DMS 273 treated with DMSO at 0.1 percent for 48 hours (cell line): ENCODE data around the gene DPF3.

Experiments
- DNase-seq: peaks from one replicate; lab custom pipeline; 2025; lab: John Stamatoyannopoulos, UW

Gene DPF3

DNA sequence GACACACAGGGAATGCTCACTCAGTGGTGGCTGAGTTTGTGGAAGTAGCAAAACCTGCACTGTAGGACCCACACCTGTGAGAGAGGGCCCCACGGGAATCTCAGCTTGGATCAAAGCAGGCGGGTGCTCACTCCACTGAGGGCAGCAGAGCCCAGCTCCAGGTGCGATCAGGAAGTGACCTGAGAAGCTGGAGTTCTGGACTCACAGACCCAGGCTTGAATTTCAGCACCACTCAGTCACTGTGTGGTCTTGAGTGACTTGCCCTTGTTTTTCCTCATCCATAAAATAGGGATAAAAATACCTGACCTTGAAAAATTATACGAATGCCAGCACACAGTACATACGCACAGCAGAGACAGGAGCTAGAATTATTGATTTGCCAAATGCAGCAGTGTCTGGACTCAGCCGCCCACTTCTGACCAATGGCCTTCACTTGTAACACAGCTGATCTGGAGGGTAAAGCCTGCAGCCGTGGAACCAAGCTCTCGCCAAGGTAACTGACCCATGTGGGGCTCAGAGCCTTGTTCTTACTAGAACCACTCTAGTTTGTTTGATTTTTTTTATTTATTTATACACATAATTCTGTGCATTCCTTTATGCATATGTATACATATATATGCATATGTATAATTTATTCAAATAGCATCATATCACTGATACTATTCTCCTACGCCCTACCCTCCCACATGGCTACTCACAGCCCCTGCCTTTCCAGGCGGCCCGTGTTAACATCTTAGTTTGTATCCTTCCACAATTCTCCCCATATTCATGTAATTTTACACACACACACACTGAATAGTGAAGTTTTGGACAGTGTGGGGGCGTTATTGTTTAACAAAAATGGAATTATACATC, 53.9 kb downstream of the DPF3 start:
- no peak for DNase-seq

DNA sequence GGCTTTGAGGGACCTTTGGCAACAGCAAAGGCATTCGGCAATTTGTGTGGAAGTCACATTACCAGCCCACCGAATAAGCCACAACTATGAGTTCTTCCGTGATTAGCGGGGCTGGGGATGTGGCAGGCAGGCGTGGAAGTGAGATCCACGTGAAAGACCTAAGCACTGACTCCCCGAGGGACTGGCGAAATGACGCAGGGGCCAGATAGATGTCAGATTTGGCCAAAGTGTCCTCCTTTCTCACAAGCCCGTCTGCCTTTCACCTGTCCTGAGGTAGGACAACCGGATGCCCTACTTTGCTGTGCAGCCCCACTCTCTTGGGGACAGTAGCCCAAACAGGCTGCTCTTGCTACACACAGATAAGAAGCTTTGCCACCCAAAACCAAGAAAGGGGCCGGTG, 54.5 kb downstream of the DPF3 start:
- no peak for DNase-seq

DNA sequence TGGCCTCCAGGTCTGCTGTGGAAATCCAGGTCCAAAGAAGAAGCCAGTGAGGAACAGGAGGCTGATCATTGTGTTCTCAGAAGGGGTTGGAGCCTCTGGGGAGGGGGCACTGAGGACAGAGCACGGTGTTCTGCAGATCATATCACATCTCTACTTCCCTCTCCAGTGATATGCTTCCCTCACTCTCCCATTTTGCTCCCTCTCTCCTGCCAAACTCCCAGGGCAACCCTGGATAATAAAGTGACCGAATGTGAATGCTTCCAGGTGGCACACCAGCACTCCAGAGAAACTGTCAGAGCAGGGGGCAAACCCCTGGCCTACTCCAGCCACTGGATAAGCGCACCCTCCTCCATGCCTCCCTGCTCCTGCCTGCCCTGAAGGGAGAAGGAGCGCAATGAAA, 57.8 kb downstream of the DPF3 start:
- no peak for DNase-seq

DNA sequence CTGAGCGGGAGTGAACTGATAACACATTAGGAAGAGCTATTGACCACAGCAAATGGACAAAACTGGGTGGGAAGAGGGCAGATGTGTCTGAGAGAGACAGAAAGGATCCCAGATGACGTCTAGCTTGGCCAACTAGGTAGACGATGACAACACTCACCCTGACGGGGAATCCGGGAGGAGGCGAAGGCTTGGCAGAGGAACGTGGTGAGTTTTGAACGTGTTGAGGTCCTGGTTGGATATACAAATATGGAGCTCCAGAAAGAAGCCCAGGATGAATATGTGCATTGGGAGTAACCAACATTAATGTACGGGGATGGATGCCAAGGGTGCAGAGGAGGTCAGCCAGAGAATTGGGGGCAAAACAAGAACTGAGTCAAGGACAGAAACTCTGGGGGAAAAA, 60.7 kb downstream of the DPF3 start:
- no peak for DNase-seq

DNA sequence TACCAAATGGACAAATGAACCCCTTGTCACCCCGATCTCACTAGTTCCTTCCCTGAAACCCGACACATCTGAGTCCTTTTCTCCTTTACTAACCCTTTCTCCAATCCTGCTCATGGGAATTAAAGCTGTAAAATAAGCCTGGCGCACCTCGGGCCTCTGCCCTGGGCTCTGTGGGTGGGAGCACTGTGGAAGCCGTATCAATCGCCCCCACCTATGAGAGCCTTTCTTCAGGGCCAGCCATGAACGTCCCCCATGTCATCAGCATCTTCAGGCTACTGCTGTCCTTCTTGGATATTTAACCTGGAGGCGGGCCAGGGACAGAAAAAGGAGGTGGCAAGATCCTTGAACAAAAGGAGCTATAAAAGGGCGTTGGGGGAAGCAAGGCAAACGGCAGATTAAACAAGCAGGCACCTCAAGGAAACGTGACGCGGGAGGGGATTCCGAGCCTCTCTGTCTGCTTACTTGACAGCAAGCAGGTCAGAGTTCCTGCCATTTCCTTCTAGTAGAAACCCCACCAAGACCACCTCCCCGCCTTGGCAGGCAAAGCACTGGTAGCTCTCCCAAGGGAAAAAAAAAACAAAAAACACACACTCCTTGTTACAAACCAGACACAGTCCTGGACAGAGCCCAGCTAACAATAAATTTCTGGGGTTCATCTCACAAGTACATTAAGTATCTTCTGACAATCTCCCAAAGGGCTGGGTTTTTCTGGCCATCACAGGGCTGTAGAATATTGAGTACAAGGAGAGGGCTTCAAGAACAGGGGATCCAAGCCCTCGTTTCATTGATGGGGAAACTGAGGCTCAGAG, 62.9 kb downstream of the DPF3 start:
- DNase-seq, result no peak

DNA sequence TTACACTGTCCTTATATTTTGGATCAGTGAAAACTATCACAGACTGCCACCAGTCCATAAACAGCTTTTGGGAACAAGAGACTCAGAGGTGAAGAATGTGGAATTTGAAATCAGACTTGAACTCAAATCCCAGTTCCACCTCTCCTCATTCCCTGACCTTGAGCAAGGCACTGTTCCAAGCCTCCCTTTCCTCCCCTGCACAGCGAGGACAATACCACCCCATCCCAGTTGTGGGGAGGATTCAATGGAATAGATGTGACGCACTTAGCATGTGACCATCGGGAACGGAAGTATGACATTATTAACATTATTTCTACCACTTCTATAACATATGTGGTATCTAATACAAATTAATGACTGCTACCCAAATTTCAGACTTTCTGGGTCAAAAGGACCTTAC, 63.5 kb downstream of the DPF3 start:
- no peak for DNase-seq

DNA sequence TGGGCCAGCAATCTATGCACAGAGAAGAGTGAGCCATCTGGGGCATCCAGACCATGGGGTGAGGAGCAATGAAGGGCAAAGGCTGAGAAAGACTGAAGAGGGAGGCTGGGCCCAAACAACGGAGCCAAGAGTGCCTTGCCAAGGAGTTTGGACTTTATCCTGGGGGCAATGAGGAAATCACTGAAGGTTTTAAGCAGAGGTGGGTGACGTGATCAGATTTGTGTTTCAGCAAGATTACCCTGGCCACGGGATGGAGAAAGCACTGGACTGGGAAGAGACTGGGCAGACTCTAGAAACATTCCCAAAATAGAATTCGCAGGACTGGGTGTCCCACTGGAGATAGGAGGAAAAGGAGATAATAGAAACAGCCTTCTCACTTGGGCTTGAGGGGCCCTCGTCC, 65.3 kb downstream of the DPF3 start:
- no peak for DNase-seq

DNA sequence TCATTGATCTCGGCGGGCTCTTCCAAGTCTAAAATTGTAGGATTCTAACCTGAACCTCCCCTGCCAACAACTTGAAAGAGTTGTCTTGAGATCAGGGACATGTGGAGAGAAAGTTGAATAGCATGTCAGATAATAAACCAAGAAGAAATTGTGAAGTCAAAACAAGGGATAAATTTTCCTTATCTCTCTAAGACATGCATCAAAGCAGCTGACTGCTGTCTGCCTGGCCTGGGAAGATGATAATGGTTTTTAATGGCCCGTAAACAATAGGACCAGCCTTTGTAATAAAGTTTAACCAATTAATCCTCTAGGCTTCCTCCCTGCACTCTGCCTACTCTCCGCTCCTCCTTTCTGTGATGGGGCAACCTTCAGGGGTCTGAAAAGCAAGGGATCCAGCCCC, 67.9 kb downstream of the DPF3 start:
- no peak for DNase-seq

DNA sequence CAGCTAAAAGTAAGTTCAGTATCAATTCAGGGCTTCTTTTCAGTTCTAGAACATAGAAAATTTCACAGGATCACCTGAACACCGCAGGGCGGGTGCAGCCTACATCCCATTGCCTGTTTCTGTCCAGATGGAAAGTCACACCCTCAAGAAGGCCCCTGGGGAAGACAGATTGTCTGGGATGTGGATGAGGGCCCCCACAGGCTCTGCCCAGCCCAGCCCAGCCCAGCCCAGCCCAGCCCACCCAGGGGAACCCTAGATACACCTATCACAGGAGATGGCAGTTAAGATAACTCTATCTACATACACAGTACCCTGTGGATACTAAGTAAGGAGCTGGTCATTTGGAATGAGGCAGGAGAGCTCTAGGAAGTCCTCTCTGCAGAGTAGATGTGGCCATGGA, 68.4 kb downstream of the DPF3 start:
- no peak for DNase-seq

DNA sequence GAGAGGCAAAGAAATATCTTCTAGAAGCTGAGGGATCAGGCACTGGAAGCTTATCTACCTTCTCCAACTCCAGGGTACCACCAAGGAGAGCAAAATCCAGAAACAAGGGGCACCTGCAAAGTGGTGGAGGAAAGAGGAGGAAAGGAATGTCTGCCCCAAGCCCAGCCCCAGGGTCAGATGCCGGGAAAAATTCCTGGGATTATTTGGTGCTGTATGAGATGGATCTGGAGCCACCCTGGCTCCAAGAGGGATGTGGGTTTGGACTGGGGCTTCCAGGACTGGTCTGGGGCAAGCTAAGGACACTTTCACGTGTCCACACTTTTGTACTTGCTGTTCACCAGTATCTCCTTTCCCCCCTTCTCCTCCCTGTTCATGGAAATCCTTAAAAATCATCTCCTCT, 69.8 kb downstream of the DPF3 start:
- no peak for DNase-seq

DNA sequence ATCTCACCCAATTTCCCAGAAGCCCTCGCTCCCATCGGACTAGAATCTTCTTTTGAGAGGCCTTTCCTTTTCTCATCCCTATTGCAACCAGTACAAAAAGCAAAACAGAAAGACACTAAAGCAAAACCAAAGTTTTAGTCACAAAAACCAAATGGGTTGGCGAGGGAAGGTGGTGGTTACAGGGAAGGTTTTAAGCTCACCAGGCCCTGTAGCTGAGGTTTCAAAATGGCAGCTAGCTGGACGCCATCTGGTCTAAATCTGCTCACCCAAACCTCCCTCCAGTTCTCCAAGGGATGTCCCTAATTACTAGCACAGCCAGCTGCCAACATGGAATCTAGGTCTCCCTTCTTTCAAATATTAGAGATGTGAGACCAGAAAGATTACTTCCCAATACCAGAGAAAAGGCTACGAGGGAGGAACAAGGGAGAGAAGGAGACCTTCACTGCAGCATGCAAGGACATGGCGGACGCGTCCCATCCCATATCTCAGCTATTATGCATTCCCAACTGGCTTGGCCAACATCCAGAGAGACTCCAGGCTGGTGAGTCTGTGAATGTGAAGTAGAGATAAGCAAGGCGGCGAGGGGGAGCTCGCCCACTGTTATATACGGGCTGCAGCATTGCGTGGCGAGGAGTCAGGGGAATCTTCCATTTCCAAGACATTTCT, 70.8 kb downstream of the DPF3 start:
- peak; percentile 18 for DNase-seq

DNA sequence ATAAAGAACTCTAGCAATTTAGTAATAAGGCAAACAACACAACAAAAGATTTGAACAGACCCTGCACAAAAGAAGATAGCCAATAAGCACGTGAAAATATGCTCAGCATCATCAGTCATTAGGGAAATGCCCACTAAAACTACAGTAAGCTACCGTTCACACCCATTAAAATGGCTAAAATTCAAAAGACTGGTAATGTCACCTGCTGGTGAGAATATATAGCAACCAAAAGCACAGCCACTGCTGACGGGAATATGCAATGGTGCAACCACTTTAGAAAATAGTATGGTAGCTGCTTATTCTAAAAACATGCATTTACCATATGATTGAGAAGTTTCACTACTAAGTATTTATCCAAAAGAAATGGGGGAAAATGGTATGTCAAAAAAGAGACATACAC, 74.9 kb downstream of the DPF3 start:
- no peak for DNase-seq

DNA sequence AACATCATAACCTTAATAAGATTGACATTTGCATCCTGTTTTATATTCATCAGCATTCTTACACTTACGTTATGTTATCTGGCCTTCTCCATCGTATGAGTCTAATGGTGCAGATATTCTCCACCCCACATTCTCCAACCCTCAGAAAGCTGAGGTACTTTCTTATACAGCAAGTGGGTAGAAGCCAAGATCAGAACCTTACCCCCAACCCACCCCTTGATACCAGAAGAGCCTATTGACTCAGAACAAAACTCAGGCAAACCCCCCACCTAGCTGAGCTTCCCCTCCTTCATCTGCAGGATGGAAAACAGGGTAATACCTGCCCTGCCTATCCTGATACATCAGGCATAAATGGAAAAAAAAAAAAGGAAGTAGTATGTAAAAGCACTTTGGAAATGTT, 77.6 kb downstream of the DPF3 start:
- DNase-seq, result no peak

DNA sequence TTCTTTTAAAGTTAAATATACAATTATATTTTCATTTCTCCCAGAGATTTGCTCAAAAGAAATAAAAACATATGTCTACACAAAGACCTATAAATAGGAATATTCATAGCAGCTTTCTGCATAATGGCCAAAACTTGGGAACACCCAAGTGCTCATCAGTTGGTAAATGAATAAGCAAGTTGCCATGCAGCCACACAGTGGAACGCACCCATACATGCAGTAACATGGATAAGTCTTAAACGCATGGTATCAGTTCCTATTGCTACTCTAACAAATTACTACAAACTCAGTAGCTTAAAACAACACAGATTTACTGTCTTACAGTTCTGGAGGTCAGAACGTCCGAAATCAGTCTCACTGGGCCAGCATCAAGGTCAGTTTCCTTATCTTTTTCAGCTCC, 78.5 kb downstream of the DPF3 start:
- DNase-seq, result no peak

DNA sequence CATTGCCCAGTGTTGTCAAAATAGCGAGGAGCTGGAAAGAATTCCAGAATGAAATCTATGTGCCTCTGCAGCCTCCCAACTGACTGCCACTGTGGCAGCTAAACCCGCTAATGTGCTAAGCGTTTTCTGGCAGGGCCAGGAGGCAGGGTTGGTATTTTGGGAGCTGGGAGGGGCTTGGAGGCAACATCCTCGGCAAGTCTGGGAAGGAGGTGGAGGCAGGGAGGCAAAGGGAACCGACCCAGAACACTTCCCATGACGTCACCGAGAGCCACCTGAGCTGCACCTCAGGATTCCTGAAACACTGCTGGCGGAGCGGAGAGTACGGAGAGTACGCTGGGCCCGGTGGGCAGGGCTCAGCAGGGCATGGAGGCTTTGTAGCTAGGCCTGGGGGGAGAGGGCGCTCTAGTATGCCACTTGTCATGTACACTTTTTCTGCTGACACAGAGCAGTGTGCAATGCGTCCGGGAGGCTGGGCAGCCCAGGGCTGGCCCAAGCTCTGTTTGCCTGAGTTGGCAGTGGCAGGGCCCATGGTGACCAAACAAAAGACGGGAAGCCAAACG, 81.5 kb downstream of the DPF3 start:
- DNase-seq, result no peak

DNA sequence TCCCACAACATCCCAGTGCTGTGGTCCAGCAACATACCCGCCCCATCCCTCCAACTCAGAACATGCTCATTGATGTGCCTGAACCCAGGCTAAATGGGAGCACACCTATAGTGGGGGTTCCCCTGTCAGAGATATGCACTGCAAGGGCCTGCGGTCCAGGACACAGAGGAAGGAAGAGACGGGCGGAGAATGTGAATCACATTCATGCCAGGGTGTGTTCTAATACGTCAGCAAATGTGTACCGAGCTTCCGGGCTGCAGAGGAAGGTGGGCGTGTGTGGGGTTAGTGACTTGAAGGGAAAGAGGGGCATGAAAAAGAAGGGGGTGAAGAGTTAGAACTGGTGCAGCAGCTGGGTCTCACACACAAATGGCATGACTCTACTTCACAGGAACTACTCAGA, 83.7 kb downstream of the DPF3 start:
- no peak for DNase-seq

DNA sequence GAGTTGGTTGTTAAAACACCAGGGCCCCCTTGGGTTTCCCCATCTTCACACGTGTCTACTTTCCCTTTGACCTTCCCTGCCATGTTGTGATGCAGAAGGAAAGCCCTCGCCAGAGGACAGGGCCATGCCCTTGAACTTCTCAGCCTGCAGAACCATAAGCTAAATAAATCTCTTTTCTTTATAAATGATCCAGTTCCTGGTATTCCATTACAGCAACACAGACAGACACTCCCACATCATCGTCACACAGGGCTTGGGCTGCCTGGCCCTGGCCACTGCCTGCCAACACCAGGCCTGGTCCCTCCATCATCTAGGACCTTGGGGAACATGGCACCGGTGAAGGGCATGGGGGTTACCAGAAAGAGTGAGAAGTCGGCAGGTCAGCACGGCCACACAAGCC, 84.8 kb downstream of the DPF3 start:
- no peak for DNase-seq

DNA sequence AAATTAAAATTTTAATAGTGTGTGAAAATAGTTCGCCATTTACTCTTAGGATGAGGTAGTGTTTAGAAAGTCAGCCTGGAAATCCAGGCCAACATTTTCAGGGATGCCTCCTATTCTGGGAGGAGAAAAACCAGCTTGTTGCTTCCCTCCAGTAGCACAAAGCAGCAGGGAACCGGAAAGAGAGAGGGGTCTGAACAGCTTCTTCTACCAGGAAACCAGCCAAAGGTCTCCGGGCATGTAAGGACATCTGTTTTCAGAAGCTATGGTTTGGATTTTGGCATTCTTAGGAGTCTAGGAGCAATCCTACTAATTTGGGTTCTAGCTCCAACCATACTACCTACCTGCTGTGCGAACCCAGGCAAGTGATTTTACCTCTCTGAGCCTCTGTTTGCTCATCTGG, 85.3 kb downstream of the DPF3 start:
- DNase-seq, result peak; percentile 27

DNA sequence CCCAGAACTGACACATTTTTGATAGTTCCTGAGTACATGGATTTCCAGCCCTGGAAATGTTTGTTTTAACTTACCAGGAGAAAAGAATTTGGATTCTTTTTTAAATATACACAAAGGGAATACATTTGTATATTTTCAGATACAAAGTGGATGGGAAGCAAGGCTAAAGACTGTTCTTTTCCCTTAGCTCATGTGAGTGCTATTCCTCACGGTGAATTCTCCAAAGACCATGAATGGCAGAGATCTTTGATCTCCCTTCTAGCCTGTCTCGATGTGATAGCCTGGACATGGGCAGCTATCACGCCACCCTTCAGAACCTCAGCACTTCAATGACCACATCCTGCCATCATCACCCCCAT, 91.3 kb downstream of the DPF3 start:
- DNase-seq, result no peak

DNA sequence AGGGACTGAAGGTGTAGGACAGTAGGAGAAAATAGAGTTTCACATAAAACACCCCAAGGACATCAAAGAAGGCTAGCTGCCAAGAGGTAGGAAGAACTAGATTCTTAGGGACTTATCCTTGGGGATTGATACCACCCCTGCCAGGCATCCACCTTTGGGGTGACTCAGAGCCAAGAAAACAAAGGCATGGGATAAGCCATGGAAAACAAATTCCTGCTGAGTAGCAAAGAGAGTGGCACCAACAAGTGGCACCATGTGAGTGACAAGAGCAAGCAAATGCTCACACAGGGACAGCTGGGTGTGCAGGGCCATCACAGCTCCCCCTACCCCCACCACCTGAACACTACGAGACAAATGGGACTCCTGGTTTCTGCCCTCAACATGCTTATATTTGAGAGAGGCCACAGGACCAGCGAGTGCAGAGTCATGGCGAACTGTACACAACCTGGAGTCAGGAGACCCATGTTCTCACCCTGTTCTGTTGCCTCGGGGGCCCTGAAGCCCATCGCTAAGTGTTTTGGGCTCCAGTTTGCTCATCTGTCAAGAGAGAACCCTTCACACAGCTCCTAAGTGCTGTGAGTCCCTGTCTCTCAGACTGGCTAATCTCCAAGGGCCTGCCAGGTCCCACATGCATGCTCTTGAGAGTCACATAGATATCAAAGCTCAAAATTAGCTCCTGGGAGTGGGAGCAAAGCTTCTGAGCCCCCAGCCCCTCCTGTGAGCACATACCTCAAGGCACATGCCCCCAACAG, 91.9 kb downstream of the DPF3 start:
- DNase-seq, result no peak

DNA sequence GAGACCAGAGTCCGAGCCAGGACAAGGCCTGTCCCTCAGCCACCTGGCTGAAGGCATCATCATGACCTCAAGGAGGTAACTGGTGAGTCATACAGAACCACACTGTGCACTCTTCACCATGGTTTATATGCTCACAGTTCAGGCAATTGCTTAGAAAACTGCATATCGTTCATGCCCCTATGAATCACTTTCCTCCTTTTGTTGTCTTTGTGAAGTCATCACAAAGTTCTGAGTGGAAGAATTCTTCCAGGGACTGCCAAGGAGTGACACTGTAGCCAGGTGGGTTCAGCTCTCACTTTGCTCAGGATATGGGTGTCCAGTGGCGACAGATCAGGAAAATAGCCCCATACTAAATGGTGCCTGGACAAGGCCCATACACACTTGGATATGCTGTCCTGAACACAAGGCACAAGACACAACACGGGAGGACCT, 92.5 kb downstream of the DPF3 start:
- DNase-seq, result no peak

DNA sequence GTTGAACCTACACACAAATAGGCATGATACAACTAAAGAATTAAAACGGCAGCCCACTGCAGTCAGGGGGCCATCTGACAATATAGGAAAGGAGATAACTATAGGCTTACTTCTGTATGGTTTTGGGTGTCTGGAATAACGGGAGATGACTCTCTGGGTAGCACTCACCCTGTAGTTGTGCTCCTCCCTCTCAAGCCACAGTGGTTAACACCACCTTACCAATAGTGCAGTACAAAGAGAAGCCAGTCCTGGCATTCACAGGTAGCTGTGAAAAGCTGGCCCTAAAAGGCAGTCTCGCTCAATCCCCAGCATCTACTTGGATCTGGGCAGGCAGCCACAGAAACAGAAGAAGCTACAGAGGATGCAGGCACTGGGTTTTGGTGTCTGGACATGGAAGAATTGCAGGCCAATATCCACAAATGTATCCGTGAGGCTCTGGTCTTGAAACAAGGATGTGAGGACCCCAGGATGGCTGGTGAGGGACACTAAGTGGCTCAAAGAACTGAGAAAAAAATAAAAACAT, 93.0 kb downstream of the DPF3 start:
- DNase-seq, result no peak
